Measurements from ENCODE around the gene GSTT2B.

DNA sequence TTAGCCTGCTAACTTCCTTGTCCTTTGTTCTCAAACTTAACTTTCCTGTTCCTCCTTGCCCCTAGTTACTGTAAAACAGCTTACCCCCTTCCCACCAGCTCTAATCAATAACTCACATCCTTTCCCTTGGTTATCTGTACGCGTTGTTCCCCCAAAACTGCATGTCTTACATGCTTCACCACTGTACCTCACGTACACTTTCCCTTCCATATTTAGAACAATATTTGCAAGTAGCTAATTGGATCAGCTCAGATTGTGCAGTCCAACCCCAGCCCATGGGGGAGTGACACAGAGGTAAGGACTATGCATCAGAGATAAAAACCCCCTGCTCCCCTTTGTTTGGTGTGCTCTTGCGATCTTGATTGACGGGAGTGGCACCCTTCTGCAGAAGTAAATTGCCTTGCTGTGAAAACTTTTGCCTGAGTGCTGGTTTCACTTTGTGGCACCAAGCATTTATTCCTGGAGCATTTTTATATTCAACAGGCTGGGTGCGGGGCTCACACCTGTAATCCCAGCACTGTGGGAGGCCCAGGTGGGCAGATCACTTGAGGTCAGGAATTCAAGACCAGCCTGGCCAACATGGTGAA lies 35.9 kb downstream of the GSTT2B start:
- TF ChIP-seq POLR2A (IDR thresholded peaks at IDR 0.05; ENCODE audit: low read depth) = no peak
- no peak for TF ChIP-seq POLR2AphosphoS5 (IDR thresholded peaks at IDR 0.05)
- TF ChIP-seq CTCF (IDR thresholded peaks at IDR 0.05) = no peak
